ENCODE results near the gene DENND4A.
A peak's percentile ranks its signal among the peaks of the same experiment; 100 is the strongest.
"Not testable (repeated sequence)": the region's sequence is repeated elsewhere in the genome, so short reads cannot be mapped to it uniquely, and the experiment has no call there.

The DENND4A gene

DNA sequence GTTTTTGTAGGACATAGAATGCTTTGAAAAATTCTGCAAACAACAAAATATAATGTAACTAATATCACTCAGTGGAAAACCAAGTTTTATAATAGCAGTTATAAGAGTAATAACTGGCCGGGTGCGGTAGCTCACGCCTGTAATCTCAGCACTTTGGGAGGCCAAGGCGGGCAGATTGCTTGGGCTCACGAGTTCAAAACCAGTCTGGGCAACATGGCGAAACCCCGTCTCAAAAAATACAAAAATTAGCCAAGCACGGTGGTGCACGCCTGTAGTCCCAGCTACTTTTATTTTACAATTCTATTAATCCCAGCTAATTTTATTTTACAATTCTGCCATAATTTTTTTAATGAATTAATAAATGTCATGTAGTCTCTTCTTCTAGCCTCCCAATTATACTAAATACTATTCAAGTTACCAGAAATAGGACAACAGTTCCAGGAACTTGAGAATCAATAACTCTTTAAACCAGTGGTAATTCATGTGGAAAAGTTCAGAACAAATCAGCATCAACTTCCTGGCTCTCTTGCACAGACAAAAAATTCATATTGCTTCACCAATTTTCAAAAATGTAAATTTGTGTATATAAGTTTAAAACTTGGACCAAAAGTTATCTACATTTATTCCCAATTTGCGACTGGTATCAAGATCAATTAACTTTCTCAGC is 2.2 kb downstream of the DENND4A start:
- FAIRE-seq = peak; percentile 56
- no peak for DNase-seq (ENCODE audit: insufficient read length, low spot score)

GRCh38 chr15:65789105-65789504 is 3.0 kb downstream of the DENND4A start:
- no peak for FAIRE-seq
- DNase-seq (ENCODE audit: insufficient read length, low spot score) = no peak

DNA sequence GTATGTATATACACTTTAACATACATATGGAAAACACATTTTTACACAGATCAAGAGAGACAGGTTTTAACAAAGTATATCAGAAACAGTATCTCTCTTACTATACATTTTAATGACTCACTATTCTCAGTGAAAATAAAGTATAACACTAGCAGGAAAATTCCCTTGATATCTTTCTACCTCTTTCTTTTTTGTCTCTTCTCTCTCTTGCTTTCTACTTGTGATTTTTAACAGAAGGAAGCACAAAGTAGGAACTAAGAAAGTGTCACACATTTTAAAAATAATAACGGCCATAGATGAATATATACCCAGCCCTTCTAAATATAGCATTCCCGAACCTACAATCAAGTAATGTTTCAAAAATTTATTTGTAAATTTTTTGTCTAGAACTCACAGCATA is 4.8 kb downstream of the DENND4A start:
- FAIRE-seq (peak; percentile 85), DNase-seq (ENCODE audit: insufficient read length, low spot score) (no peak)

DNA sequence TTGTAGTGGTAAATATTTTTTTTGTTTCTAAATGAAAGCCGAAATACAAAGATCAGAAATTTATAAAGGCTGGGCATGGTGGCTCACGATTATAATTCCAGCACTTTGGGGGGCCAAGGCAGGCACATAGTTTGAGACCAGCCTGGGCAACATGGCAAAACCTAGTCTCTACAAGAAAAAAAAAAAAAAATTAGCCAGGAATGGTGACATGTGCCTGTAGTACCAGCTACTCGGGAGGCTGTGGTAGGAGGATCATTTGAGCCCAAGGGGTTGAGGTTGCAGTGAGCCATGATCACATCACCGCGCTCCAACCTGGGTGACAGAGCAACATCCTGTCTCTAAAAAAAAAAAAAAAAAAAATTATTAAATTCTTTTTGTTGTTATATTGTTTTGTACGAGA is 6.9 kb downstream of the DENND4A start:
- DNase-seq (ENCODE audit: insufficient read length, low spot score) (no peak), FAIRE-seq (no peak)

- DNase-seq (ENCODE audit: insufficient read length, low spot score) (no peak), FAIRE-seq (no peak)
These were observed 8.2 kb downstream of the DENND4A start for GRCh38 chr15:65783872-65784271.

DNA sequence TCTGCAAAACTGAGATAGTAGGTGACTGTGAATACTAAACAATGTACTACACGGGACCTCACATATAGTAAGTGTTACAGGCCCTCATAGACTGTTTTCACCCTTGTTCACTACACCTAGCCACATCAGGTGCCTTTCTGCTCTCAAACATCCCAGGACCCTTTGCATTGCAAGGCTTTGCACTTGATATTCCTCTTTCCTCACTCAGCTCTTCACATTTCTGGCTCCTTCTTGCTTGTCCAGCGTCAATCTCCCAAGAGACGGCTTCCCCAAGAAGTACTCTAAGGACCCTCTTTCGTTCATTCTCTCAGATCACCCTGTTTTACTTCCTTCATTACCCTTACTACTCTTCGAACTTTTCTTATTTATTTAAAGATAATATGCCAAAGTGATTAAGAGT is 10.0 kb downstream of the DENND4A start:
- DNase-seq (ENCODE audit: insufficient read length, low spot score) = no peak
- no peak for FAIRE-seq

- DNase-seq (ENCODE audit: insufficient read length, low spot score); FAIRE-seq: not testable (repeated sequence)
These were observed 13.4 kb downstream of the DENND4A start for GRCh38 chr15:65778701-65779100.

GRCh38 chr15:65778269-65778668 is 13.8 kb downstream of the DENND4A start:
- FAIRE-seq = peak; percentile 42
- DNase-seq (ENCODE audit: insufficient read length, low spot score) = no peak

- FAIRE-seq = no peak
- DNase-seq (ENCODE audit: insufficient read length, low spot score) = no peak
These were observed 14.2 kb downstream of the DENND4A start for GRCh38 chr15:65777843-65778242.

DNA sequence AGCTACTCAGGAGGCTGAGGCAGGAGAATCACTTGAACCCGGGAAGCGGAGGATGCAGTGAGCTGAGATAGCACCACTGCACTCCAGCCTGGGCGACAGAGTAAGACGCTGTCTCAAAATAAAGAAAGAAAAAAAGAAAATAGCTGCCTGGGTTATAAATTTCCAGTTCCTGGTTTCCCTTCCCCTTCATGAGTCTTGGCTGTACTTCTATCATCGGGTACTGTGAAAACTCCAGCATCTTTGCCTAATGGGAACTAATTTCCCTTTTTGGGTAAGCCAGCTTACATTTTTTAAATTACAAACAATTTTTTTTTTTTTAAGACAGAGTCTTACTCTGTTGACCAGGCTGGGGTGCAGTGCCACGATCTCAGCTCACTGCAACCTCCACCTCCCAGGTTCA is 15.0 kb downstream of the DENND4A start:
- FAIRE-seq (no peak), DNase-seq (ENCODE audit: insufficient read length, low spot score) (no peak)

DNA sequence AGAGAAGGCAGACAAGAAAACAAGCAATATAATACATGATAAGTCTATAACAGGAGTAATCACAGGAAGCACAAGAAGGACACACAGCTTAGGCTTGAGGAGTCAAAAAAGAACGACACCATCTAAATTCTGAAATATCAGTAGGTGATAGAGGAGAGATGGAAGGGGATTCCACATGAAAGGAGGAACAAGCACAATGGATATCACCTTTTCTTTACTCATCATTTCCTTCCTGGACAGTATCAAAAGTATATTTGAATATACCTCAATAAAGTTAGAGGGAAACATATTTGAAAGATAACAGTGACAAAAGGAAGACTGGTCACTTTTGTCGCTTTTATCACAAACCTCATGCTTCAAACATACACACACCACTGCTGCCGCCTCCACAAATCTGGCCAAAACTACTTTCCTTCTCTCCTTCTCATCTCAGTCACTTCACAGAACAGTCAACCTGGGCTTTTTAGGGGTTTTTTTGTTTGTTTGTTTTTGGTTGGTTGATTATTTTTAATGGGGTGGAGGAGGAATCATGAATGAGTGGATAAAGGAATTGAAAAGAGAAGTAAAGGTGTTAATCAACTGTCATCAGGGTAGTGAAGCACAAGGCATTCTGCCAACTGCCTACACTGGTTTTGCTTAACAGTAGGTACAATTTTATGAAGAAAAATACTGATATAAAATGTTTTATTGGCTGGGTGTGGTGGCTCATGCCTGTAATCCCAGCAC is 18.5 kb downstream of the DENND4A start:
- FAIRE-seq = peak; percentile 64

DNA sequence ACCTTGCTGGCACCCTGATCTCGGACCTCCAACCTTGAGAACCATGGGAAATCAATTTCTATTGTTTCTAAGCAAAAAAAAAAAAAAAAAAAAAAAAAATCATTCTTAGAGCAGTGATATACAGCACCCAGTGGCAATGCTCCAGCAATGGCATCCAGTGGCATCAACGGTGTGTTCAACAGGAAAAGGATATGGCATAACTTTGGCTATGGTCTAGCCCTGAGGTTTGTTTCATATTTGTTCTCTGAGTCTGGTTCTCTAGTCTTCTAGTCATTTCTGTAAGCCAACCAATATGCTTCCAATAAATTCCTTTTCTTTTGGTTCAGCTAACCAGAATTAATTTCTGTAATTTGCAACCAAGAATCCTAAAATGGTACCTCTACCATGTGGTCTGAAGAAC is 19.2 kb downstream of the DENND4A start:
- DNase-seq (ENCODE audit: insufficient read length, low spot score) = no peak
- no peak for FAIRE-seq

More for the DNA sequence above, 18.5 kb downstream of the DENND4A start:
- no peak for DNase-seq (ENCODE audit: insufficient read length, low spot score)

GRCh38 chr15:65771870-65772269 is 20.2 kb downstream of the DENND4A start:
- FAIRE-seq (no peak), DNase-seq (ENCODE audit: insufficient read length, low spot score) (no peak)

- FAIRE-seq = no peak
- DNase-seq (ENCODE audit: insufficient read length, low spot score) = no peak
These were observed 22.6 kb downstream of the DENND4A start for GRCh38 chr15:65769482-65769881.

DNA sequence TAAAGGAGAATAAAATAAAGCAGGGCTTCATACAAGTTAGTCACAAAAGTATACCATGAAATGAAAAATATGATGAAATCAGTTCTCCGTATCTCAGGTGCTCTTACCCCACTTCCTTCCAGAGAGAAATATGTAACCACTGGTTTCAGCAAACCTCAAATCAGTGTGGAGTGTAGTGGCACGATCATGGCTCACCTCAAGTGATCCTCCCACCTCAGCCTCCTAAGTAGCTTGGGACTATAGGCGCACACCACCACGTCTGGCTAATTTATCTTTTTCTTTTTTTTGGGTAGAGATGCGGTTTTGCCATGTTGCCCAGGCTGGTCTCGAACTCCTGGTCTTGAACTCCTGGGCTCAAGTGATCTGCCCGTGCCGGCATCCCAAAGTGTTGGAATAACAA is 24.2 kb downstream of the DENND4A start:
- DNase-seq (ENCODE audit: insufficient read length, low spot score) (no peak), FAIRE-seq (no peak)

GRCh38 chr15:65767264-65767595 is 24.9 kb downstream of the DENND4A start:
- DNase-seq (ENCODE audit: insufficient read length, low spot score) = no peak
- FAIRE-seq = no peak

- DNase-seq (ENCODE audit: insufficient read length, low spot score) (no peak), FAIRE-seq (peak; percentile 8)
These were observed 25.4 kb downstream of the DENND4A start for GRCh38 chr15:65766422-65767263.

- DNase-seq (ENCODE audit: insufficient read length, low spot score) (no peak), FAIRE-seq (no peak)
These were observed 27.0 kb downstream of the DENND4A start for GRCh38 chr15:65765106-65765505.

DNA sequence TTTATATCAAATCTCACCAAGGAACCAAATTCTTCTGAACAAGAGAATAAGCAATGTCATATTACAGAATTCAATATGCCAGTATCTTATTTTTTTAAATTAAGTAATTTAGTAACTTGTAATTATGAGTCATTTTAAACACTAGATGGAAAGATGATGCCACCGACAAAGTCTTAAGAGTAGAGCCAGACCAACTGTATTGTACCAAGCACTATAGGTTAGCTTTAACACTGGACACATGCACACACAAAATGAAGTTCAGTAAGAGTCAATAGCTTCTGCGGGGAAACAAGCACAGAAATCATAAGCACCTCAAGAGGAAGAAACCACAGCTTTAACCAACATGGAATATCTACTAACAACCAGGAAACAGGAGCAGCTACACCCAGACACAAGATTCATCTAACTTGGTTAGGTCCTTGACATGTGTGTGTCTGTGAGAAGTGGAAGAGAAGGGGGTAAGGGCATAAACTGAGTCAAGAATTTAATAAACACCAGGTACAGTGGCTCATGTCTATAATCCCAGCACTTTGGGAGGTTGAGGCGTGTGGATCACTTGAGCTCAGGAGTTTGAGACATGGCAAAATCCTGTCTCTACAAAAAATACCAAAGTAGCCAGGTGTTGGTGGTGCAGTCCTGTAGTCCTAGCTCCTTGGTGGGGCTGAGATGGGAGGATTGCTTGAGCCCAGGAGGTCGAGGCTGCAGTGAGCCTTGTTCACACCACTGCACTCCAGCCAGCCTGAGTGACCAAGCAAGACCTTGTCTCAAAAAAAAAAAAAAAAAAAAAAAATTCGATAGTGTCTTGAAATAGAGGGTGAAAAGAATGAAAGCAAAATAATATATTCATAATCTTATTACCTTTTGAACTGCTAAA is 28.9 kb downstream of the DENND4A start:
- FAIRE-seq (peak; percentile 85), DNase-seq (ENCODE audit: insufficient read length, low spot score) (no peak)

DNA sequence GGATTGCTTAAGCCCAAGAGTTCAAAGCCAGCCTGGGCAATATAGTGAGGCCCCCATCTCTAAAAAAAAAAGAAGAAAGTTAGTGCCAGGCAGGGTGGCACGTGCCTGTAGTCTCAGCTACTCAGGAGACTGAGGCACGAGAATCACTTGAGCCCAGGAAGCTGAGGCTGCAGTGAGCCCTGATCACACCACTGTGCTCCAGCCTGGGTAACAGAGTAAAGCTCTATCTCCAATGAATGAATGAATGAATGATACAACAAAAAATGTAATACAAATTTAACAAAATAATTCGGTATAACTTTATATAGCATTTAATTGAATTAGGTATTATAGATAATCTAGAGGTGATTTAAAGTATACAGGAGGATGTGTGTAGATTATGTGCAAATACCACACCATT is 29.7 kb downstream of the DENND4A start:
- FAIRE-seq = no peak
- no peak for DNase-seq (ENCODE audit: insufficient read length, low spot score)

Data from GM19239 (cell line).